ENCODE data around the gene CLSTN2.

The CLSTN2 gene

GRCh38 chr3:140089403-140090072 is 154.6 kb downstream of the CLSTN2 start (continued):
- TF ChIP-seq PRDM6 (tag by site-specific recombination; IDR thresholded peaks at IDR 0.05) (no peak), ZBTB49 (tag by site-specific recombination; IDR thresholded peaks at IDR 0.05; ENCODE audit: low read depth) (no peak), ZNF777 (tag by site-specific recombination; IDR thresholded peaks at IDR 0.05; ENCODE audit: borderline replicate concordance) (no peak), ZNF654 (tag by site-specific recombination; IDR thresholded peaks at IDR 0.05; ENCODE audit: low read depth) (peak; percentile 10; the same call in 1 of the 2 replicates), ZNF202 (tag by site-specific recombination; IDR thresholded peaks at IDR 0.05; ENCODE audit: borderline replicate concordance) (no peak), ZNF488 (tag by site-specific recombination; IDR thresholded peaks at IDR 0.05) (no peak), ZNF426 (tag by site-specific recombination; IDR thresholded peaks at IDR 0.05) (peak; percentile 70), SETDB1 (IDR thresholded peaks at IDR 0.05; ENCODE audit: insufficient read length, low read length) (peak; percentile 50), ZFP3 (tag by site-specific recombination; IDR thresholded peaks at IDR 0.05; ENCODE audit: low read depth) (no peak), ZNF785 (tag by site-specific recombination; IDR thresholded peaks at IDR 0.05) (no peak), PRDM2 (tag by site-specific recombination; IDR thresholded peaks at IDR 0.05; ENCODE audit: borderline replicate concordance) (no peak), TRIM28 (IDR thresholded peaks at IDR 0.05; ENCODE audit: borderline replicate concordance, low read length) (no peak), ZNF394 (tag by site-specific recombination; IDR thresholded peaks at IDR 0.05; ENCODE audit: borderline replicate concordance) (peak; percentile 74; the same call in 1 of the 2 replicates), GLI4 (tag by site-specific recombination; IDR thresholded peaks at IDR 0.05) (no peak), ZFHX2 (tag by site-specific recombination; conservative IDR thresholded peaks at IDR 0.05) (no peak)

Measured in HEK293 (cell line).